ENCODE data around the gene PEX14. TPM values are rescaled to one million over a fixed set of nuclear protein-coding genes. Genes with fewer than 3 reads are reported as not detected.

The PEX14 gene
- total RNA-seq, 1 experiment from 2014 or later: 27.3 TPM

GRCh38 chr1:10592373-10592772, 117.6 kb downstream of the PEX14 start:
- DNase-seq (ENCODE audit: low spot score) (no peak), ATAC-seq (no peak)
- Mint-ChIP-seq H3K27ac (peak overlapping the region; percentile 65), H3K4me1 (peaks cover 68% of the 10 kb centered on the region), H3K9me3 (no peaks in the 10 kb centered on the region), H3K36me3 (no peaks in the 10 kb centered on the region), H3K4me3 (no peak overlapping the region), H3K27me3 (ENCODE audit: low read depth) (no peaks in the 10 kb centered on the region)
- ChIA-PET POLR2A (no interaction called here), CTCF (no interaction called here)
- TF ChIP-seq USF1 (CRISPR knock-in tag; IDR thresholded peaks at IDR 0.05) (no peak), ZNF263 (CRISPR knock-in tag; IDR thresholded peaks at IDR 0.05; ENCODE audit: low read depth) (no peak), FOXP1 (CRISPR knock-in tag; IDR thresholded peaks at IDR 0.05; ENCODE audit: borderline replicate concordance) (no peak), MXD4 (CRISPR knock-in tag; IDR thresholded peaks at IDR 0.05; ENCODE audit: borderline replicate concordance) (no peak), GABPB1 (CRISPR knock-in tag; IDR thresholded peaks at IDR 0.05) (no peak), ZNF317 (CRISPR knock-in tag; IDR thresholded peaks at IDR 0.05; ENCODE audit: borderline replicate concordance, low read depth) (no peak), ZNF512 (CRISPR knock-in tag; IDR thresholded peaks at IDR 0.05; ENCODE audit: borderline replicate concordance) (no peak), ZNF232 (CRISPR knock-in tag; IDR thresholded peaks at IDR 0.05) (no peak), CTCF (IDR thresholded peaks at IDR 0.05) (no peak)

GRCh38 chr1:10593750-10594149, 119.0 kb downstream of the PEX14 start:
- no peaks in the 10 kb centered on the region for H3K27me3 Mint-ChIP-seq (ENCODE audit: low read depth)
- no peak for DNase-seq (ENCODE audit: low spot score)
- ATAC-seq: no peak
- no peak overlapping the region for H3K27ac Mint-ChIP-seq
- peaks cover 76% of the 10 kb centered on the region for H3K4me1 Mint-ChIP-seq
- ChIA-PET CTCF (no interaction called here), POLR2A (no interaction called here)
- TF ChIP-seq RORB (CRISPR knock-in tag; IDR thresholded peaks at IDR 0.05) (no peak), ERG (CRISPR knock-in tag; IDR thresholded peaks at IDR 0.05) (no peak), NR2C2 (CRISPR knock-in tag; IDR thresholded peaks at IDR 0.05) (no peak), RELA (CRISPR knock-in tag; IDR thresholded peaks at IDR 0.05; ENCODE audit: borderline replicate concordance) (no peak), ETV6 (CRISPR knock-in tag; IDR thresholded peaks at IDR 0.05) (no peak), MXD4 (CRISPR knock-in tag; IDR thresholded peaks at IDR 0.05; ENCODE audit: borderline replicate concordance) (no peak)
- no peaks in the 10 kb centered on the region for H3K36me3 Mint-ChIP-seq
- H3K4me3 Mint-ChIP-seq: no peak overlapping the region
- no peaks in the 10 kb centered on the region for H3K9me3 Mint-ChIP-seq

- H3K27me3 Mint-ChIP-seq (ENCODE audit: low read depth): no peaks in the 10 kb centered on the region
- H3K4me3 Mint-ChIP-seq: peak overlapping the region; percentile 27; the same call in 1 of the 2 replicates
- no peaks in the 10 kb centered on the region for H3K9me3 Mint-ChIP-seq
- no peaks in the 10 kb centered on the region for H3K36me3 Mint-ChIP-seq
- peaks cover 76% of the 10 kb centered on the region for H3K4me1 Mint-ChIP-seq
- H3K27ac Mint-ChIP-seq: peak overlapping the region; percentile 95
- ATAC-seq: peak; percentile 68
- CTCF ChIA-PET: interaction anchor here (0.6 to 1.6 kb wide), 7 partner anchors 9 to 72 kb away, joined by 3 to 5 read pairs (median 3); no protein-coding TSS in a partner anchor
- POLR2A ChIA-PET: interaction anchor here (1.1 kb wide), 1 partner anchor 240 kb away, joined by 3 read pairs; no protein-coding TSS in a partner anchor
- DNase-seq (ENCODE audit: low spot score): peak; percentile 35
- no peak for TF ChIP-seq ZNF232 (CRISPR knock-in tag; IDR thresholded peaks at IDR 0.05)
- TF ChIP-seq NR1H2 (CRISPR knock-in tag; IDR thresholded peaks at IDR 0.05): no peak
- TF ChIP-seq EMX1 (CRISPR knock-in tag; IDR thresholded peaks at IDR 0.05): no peak
- no peak for TF ChIP-seq ZNF512 (CRISPR knock-in tag; IDR thresholded peaks at IDR 0.05; ENCODE audit: borderline replicate concordance)
- TF ChIP-seq ZBTB43 (CRISPR knock-in tag; IDR thresholded peaks at IDR 0.05): no peak
- no peak for TF ChIP-seq GTF2I (CRISPR knock-in tag; conservative IDR thresholded peaks at IDR 0.05)
- no peak for TF ChIP-seq MYBL2 (CRISPR knock-in tag; IDR thresholded peaks at IDR 0.05)
- TF ChIP-seq PRDM15 (CRISPR knock-in tag; IDR thresholded peaks at IDR 0.05): no peak
These were observed 120.0 kb downstream of the PEX14 start for GRCh38 chr1:10594595-10595223.

Measured in WTC11 (cell line).